NK-92 (cell line): ENCODE data around the gene ADAMTS18.
"Not testable (repeated sequence)": the region's sequence is repeated elsewhere in the genome, so short reads cannot be mapped to it uniquely, and the experiment has no call there.

Experiments
- DNase-seq: peaks from one replicate; lab custom pipeline; 2025; ENCODE audit not compliant: unreplicated experiment; lab: John Stamatoyannopoulos, UW

ADAMTS18 gene, protein sequence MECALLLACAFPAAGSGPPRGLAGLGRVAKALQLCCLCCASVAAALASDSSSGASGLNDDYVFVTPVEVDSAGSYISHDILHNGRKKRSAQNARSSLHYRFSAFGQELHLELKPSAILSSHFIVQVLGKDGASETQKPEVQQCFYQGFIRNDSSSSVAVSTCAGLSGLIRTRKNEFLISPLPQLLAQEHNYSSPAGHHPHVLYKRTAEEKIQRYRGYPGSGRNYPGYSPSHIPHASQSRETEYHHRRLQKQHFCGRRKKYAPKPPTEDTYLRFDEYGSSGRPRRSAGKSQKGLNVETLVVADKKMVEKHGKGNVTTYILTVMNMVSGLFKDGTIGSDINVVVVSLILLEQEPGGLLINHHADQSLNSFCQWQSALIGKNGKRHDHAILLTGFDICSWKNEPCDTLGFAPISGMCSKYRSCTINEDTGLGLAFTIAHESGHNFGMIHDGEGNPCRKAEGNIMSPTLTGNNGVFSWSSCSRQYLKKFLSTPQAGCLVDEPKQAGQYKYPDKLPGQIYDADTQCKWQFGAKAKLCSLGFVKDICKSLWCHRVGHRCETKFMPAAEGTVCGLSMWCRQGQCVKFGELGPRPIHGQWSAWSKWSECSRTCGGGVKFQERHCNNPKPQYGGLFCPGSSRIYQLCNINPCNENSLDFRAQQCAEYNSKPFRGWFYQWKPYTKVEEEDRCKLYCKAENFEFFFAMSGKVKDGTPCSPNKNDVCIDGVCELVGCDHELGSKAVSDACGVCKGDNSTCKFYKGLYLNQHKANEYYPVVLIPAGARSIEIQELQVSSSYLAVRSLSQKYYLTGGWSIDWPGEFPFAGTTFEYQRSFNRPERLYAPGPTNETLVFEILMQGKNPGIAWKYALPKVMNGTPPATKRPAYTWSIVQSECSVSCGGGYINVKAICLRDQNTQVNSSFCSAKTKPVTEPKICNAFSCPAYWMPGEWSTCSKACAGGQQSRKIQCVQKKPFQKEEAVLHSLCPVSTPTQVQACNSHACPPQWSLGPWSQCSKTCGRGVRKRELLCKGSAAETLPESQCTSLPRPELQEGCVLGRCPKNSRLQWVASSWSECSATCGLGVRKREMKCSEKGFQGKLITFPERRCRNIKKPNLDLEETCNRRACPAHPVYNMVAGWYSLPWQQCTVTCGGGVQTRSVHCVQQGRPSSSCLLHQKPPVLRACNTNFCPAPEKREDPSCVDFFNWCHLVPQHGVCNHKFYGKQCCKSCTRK (N-terminal part only)

GRCh38 chr16:77434530-77435271, at the start of gene ADAMTS18:
Gene ADAMTS18, minus strand, starts transcription at chr16:77435034. Its CDS starts 339 bp downstream, at chr16:77434695.
- no peak for DNase-seq

GRCh38 chr16:77480681-77481315, 46.0 kb upstream of the ADAMTS18 start:
- DNase-seq = no peak

- DNase-seq = no peak
Observed at GRCh38 chr16:77472262-77472661, 37.4 kb upstream of the ADAMTS18 start.

DNA sequence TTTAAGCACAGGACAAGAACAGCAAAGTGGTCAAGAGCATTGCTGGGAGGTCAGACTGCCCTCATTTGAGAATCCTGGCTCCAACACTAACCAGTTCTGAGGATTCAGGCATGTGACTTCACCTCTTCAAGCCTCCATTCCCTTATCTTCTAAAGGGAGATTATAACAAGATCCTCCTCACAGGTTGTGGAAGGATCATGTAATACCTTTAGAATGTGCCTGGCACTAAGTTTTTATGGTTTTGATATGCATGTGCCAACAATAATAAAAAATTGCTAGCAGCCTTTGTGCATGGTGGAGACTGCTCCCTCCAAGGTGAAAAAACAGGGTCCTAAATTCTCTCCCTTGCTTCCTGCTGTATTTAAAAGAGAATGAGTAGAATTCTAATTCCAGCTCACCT, 36.0 kb upstream of the ADAMTS18 start:
- DNase-seq = no peak

DNA sequence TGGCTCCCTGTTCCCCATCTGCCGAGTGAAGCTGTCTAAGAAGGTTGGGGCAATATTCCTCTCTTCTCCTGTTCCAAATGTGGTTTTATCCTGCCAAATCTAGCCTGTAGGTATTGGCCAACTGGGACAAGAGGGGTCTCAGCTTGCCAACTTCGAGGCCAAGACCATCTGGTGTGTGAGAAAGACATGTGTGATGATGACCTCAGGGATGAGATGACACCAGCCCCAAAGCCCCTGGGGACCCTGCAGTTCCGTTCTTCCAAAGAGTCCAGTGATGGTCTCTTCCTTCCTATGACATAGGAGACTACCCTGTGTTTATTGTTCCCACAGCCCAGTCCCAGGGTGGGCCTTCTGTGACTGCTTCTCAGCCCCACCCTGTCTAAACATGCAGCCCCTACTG, 34.8 kb upstream of the ADAMTS18 start:
- no peak for DNase-seq

DNA sequence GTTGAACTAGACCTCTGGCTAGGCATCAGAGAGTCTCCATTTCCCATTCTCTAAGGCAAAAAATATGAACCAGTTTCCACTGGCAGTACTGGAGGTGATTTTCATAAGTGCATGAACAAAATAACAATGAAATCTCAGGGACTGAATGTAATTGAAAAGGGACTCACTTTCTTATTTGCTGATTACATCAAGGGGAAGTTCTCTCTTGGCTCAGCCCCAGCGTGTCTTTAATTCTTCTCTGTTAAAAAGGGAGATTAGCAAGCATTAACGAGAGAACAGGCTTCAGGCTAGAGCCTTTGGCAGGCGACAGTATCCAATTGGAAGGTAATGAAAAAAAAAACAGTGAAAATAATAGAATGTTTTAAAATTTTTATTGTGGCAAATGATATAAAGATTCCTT, 34.0 kb upstream of the ADAMTS18 start:
- no peak for DNase-seq

DNA sequence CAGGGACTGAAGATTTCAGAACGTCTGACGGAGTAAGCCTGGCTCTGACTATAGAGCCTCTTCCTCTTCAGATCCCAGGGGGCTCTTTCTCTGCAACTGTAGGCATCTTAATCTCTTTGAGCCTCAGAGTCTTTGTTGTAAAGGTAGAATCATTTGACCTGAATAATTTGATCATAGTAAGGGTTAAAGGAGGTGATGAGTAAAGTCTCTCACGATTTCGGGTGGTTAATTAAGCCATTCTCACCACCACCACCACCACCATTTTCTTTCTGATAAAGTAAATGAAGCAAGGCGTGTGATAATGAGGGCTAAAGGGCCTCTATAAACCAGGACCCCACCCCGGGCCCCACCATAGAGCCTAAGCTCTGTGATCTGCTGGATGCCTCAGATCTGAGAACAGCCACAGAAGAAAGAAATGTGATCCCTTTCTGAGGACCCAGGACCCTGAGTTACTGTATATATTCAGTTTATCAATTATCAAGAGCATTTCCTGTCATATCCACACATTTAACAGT, 33.0 kb upstream of the ADAMTS18 start:
- no peak for DNase-seq

GRCh38 chr16:77463659-77464058, 28.8 kb upstream of the ADAMTS18 start:
- not testable (repeated sequence) for DNase-seq

DNA sequence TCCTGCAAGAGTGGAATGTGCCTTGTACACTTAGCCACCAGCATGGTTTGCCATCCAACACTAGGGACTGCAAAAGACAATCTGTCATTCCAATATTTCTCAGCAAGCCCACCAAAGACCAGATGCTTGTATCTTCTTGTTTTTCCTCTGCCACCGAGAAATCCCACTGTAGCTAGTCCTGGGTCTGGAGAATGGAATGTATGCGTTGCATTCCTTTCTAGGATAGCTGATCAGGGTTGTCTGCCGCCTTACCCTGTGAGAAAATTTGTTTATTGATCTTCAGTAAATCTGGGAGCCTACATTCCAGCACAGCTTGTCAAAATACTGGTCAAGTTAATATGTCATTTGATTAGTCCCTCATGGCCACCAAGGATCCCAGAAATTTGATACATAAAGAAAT, 28.1 kb upstream of the ADAMTS18 start:
- no peak for DNase-seq

DNA sequence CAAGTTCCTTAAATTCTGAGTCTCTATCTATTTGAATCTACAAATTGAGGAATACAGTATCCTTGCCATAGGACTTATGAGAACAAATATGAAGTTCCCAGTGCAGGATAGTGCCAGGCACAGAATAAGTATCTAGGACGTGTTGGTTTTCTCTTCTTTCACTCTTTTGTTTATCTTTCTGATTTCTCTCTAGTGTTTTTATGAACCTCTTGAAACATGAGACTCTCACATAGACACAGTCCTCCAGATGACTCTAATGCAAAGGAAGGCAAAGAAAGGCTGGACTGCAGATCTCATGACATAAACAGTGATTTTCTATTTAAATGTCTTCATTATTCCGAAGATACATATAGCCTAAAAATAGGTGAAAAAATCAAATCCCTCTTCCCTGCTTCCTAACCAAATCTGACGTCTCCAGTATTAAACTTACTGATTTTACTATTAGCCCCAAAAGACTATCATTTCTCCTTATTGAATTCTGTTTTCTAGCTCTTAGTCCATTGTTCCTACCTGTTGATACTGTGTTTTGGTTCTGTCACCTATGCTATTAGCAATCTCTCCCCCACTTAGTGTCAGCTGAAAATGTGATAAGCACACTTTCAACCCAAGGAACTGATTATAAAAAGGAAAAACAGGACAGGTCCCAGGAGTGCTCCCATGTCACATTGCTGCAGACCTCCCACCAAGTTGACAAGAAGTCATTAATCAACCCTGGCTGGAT, 24.9 kb upstream of the ADAMTS18 start:
- no peak for DNase-seq

DNA sequence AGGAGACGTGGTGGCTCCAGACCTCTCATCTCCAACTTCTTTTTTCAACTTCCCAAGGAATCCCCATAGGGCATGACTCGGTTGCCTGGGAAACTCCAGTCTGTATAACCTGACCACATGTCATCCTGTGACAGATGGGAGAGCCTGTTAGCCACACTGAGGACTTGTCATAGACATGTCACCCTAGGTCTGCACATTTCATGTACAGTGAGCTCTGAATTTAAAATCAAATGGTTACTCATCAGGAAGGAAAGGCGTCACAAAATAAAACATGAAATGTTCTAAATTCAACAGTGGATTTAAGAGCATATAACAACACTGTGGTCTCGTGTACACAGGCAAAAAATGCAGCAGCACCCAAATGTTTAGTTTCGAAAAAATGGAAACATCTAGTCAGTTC, 22.2 kb upstream of the ADAMTS18 start:
- no peak for DNase-seq

DNA sequence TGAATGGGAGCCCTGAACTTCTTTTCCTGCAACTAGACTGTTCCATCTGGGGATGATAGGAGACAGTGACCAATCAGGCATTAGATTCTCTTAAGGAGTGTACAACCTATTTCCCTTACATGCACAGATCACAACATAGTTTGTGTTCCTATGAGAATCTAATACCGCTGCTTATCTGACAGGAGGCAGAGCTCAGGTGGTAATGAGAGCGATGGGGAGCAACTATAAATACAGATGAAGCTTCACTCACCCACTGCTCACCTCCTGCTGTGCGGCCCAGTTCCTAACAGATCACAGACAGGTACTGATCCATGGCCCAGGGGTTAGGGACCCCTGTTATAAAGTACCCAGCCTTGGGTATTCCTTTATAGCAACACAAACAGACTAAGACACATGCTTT, 17.4 kb upstream of the ADAMTS18 start:
- DNase-seq = no peak

DNA sequence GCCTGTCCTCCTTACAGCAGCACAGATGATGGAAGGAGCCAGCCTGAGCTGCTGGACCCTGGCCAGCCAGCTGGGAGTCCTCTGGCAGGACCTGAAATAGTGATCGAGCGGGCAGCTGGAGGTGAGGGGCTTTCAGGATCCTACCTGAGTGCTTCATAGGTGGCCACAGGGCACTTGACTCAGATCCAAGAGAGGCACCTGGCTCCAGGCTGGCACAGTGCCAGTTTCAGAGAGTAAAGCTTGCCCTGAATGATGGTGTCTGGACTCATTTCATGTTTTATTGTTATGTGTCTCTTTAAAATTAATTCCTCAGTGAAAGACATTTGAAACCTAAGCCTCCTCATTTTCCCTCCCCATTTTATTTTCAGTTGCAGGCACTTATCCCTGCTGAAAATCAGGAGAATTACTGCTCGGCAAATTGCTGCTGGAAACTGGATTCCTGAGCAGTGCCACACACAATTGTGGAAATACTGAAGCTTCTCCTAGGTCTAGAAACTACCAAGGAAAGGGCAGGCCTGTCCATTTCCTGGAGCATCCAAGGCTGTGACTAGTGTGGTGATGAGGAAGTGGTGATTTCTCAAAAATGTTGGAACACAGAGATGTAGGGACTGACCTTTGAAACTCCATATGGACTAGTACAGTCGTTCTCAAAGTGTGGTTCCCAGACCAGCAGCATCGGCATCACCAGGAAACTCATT, 16.1 kb upstream of the ADAMTS18 start:
- DNase-seq = no peak

- DNase-seq = no peak
Observed at GRCh38 chr16:77449208-77449607, 14.4 kb upstream of the ADAMTS18 start.

GRCh38 chr16:77445324-77445723, 10.5 kb upstream of the ADAMTS18 start:
- DNase-seq = no peak

DNA sequence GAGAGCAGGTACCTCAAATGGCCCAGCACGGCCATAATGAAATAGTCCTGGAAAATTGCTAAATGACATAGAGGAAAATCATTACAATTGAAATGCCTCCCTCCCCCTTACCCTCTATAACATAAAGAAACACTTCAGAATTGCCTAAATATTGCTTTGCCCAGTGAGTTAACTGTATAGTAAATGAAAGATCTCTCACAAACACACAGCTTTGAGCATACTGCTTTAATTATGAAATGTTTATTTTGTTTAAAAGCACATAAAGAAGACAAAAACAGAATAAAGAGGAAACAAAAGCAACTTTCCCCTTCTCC, 9.3 kb upstream of the ADAMTS18 start:
- no peak for DNase-seq

GRCh38 chr16:77443357-77444146, 8.7 kb upstream of the ADAMTS18 start:
- DNase-seq = no peak

DNA sequence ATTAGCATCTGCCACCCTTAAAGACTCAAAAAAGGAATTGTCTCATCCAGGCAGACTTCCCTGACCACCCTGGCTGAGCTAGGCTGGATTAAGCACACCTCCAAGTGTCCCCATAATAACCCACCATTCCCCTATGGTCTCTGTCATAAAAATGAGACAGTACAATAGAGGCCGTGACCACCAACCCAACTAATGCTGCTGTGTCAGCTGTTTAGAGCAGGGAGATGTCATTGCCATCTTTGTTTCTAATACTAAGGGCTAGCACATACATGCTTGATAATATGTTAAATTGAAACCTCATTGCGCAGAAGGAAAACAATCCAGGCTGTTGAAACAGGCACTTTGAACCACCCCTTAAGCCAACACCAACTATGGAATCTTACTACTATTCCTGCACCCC, 7.2 kb upstream of the ADAMTS18 start:
- DNase-seq = no peak
